ENCODE data around the gene PREX1. TPM values are rescaled to one million over a fixed set of nuclear protein-coding genes. Genes with fewer than 3 reads are reported as not detected.

The PREX1 gene
- total RNA-seq, 2 experiments from 2014 or later, result 20.7 to 25.3 TPM

DNA sequence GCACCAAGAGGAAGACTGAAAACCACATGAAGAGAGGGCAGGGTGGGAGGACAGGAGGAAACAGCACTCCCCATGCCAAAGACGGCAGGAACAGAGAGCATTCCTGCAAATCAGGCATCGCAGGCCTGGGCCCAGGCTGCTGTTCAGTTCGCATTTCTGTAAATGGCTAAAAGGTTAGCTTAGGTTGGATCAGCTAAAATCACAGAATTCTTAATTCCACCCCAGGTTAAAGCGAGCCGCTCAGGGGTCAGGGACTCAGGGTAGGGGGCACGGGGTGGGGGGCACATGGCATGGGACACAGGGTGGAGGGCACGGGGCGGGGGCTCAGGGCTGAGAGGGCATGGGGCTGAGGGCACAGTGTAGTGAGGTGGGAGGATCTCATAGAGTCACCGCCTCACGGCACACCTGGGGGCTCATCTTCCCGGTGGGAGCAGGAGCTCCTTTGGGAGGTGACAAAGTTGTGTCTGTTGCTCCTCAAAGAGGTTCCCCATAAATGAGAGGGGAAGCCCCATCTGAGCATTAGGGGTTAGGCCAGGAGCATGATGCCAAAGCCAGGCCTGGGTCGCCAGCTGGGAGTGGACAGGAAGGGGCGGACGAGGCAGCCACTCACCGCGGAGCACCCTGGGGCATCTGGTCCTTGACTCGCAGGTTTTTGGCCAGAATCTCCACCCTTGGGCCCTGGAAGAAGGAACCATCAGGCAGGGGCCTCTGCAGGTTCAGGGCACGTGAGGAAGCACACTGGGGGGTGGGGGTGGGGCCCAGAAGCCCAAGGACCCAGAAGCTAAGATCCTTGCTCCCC lies 200.7 kb downstream of the PREX1 start:
- no TSS peak for BruUV-seq (replicated peaks)
- no peak for TF ChIP-seq EZH2phosphoT487 (IDR thresholded peaks at IDR 0.05; ENCODE audit: borderline replicate concordance, low read depth, low read length)
- TF ChIP-seq, protein P1, sequence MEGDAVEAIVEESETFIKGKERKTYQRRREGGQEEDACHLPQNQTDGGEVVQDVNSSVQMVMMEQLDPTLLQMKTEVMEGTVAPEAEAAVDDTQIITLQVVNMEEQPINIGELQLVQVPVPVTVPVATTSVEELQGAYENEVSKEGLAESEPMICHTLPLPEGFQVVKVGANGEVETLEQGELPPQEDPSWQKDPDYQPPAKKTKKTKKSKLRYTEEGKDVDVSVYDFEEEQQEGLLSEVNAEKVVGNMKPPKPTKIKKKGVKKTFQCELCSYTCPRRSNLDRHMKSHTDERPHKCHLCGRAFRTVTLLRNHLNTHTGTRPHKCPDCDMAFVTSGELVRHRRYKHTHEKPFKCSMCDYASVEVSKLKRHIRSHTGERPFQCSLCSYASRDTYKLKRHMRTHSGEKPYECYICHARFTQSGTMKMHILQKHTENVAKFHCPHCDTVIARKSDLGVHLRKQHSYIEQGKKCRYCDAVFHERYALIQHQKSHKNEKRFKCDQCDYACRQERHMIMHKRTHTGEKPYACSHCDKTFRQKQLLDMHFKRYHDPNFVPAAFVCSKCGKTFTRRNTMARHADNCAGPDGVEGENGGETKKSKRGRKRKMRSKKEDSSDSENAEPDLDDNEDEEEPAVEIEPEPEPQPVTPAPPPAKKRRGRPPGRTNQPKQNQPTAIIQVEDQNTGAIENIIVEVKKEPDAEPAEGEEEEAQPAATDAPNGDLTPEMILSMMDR (conservative IDR thresholded peaks at IDR 0.05; ENCODE audit: low read length), result no peak
- Histone ChIP-seq H4K20me1 (ENCODE audit: insufficient read depth, low read length) (no peaks in the 10 kb centered on the region), H3K79me2 (ENCODE audit: insufficient read depth, low read depth, low read length) (no peaks in the 10 kb centered on the region), H3K27ac (ENCODE audit: low read depth, low read length, poor library complexity, severe bottlenecking) (no peak overlapping the region), H3K4me3 (ENCODE audit: low read depth, low read length, poor library complexity, severe bottlenecking) (no peak overlapping the region), H3K36me3 (ENCODE audit: insufficient read depth, low read length) (no peaks in the 10 kb centered on the region), H3K4me1 (ENCODE audit: insufficient read depth, low read length, poor library complexity, severe bottlenecking) (peaks cover 10% of the 10 kb centered on the region), H3K9me3 (ENCODE audit: low read length) (no peaks in the 10 kb centered on the region), H2AFZ (ENCODE audit: low read length) (no peak overlapping the region), H3K9me2 (ENCODE audit: insufficient read depth, low read length) (no peaks in the 10 kb centered on the region), H3K4me2 (ENCODE audit: low read length) (no peak overlapping the region)
- ChIA-PET POLR2A (no interaction called here), CTCF (ENCODE audit: unreplicated experiment) (no interaction called here)
- intact Hi-C loops (cut with micrococcal nuclease; ENCODE audit: unreplicated experiment), result no loop called here
- no peak for DNase-seq (ENCODE audit: low spot score)

DNA sequence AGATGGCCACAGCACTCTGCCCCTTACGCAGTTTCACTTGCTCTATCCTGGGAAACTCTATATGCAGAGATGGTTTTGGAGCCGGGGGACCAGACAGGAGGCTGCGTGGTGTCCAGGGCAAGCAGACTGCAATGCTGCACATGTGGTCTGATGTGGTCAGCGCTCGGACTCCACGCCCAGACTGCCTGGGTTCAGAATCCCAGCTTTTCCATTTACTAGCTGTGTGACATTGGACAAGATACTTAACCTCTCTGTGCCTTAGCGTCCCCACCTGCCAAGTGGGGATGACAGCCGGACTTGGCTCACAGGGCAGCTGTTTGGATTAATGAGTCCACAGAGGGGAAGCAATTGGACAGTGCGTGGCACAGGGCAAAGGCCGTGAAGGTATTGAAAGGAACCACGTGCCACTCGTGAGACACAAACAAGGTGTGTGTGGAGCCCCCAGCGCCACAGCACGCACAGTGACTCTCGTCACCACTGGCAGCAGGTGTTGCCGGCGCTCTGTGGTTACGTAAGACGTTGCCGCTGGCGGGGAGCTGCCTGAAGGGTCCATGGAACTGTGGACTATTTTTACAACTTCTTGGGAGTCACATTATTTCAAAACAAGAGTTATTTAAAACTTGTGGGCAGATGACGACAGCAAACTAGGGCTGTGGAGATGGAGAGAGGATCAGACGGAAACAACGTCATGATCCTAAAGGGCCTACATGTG lies 201.4 kb downstream of the PREX1 start:
- Histone ChIP-seq H3K9me3 (ENCODE audit: low read length) (no peaks in the 10 kb centered on the region), H4K20me1 (ENCODE audit: insufficient read depth, low read length) (no peaks in the 10 kb centered on the region), H3K9me2 (ENCODE audit: insufficient read depth, low read length) (no peaks in the 10 kb centered on the region), H3K4me3 (ENCODE audit: low read depth, low read length, poor library complexity, severe bottlenecking) (no peak overlapping the region), H3K4me1 (ENCODE audit: insufficient read depth, low read length, poor library complexity, severe bottlenecking) (peaks cover 11% of the 10 kb centered on the region), H3K4me2 (ENCODE audit: low read length) (no peak overlapping the region), H2AFZ (ENCODE audit: low read length) (no peak overlapping the region), H3K36me3 (ENCODE audit: insufficient read depth, low read length) (no peaks in the 10 kb centered on the region), H3K27ac (ENCODE audit: low read depth, low read length, poor library complexity, severe bottlenecking) (no peak overlapping the region), H3K79me2 (ENCODE audit: insufficient read depth, low read depth, low read length) (no peaks in the 10 kb centered on the region)
- intact Hi-C loops (cut with micrococcal nuclease; ENCODE audit: unreplicated experiment), result no loop called here
- BruUV-seq (replicated peaks), result no TSS peak
- TF ChIP-seq EZH2phosphoT487 (IDR thresholded peaks at IDR 0.05; ENCODE audit: borderline replicate concordance, low read depth, low read length), result no peak
- TF ChIP-seq, protein P1 (conservative IDR thresholded peaks at IDR 0.05; ENCODE audit: low read length), result no peak
- CTCF ChIA-PET (ENCODE audit: unreplicated experiment), result no interaction called here
- no peak for DNase-seq (ENCODE audit: low spot score)
- POLR2A ChIA-PET, result no interaction called here

All from OCI-LY7 (cell line).